DLD1 (cell line): ENCODE results near the gene CALML4.
"Not testable (repeated sequence)": the region's sequence is repeated elsewhere in the genome, so short reads cannot be mapped to it uniquely, and the experiment has no call there.

ENCODE experiments used
- in situ Hi-C: cut with HindIII; loops from 2 replicates; pipeline ENCODE4 v1.10.0; 2017; ENCODE audit warnings: low sequenced_read_pairs

Gene CALML4

DNA sequence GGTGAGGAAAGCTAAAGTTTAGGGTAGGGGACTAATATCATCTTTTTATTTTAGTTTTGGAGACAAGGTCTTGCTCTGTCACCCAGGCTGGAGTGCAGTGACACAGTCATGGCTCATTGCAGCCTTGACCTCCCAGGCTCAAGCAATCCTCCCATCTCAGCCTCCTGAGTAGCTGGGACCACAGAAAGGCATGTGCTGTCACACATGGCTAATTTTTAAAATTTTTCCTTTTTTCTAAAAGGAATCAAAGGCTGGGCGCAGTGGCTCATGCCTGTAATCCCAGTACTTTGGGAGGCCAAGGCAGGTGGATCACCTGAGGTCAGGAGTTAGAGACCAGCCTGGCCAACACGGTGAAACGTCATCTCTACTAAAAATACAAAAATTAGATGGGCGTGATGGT lies 20.3 kb upstream of the CALML4 start:
- in situ Hi-C loops = not testable (repeated sequence)

DNA sequence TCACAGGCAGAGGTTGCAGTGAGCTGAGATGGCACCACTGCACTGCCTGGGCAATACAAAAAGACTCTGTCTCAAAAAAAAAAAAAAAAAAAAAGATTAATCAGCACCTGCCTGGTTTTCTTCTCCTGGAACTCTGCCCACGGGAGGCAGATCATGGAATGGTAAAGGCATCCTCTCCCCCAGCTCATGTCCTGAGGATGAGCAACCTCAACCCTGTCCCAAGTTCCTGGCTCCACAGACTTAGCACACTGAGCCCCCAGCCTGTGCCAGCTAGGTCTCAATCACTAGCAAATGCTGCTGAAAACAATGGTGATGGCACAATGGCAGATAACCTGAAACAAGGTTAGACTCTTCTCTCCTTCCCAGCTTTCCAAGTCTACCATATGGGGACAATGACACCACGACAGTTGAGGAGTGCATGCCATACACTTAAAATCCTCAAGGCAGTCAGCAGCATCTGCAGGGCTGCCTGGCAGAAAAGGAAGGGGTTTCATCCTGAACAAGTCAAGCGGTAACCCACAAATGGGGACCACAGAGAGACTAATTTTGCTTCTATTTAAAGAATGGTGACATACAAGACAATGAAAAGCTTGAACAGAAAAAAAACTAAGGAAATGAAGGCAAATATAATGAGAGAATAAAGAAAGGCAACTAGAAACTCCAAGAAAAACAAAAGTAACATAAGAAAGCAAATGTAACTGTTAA lies 19.6 kb upstream of the CALML4 start:
- in situ Hi-C loops = no loop called here

GRCh38 chr15:68224108-68224507 lies 19.0 kb upstream of the CALML4 start:
- in situ Hi-C loops = no loop called here

- in situ Hi-C loops = no loop called here
These were observed 18.0 kb upstream of the CALML4 start for GRCh38 chr15:68223171-68223570.

DNA sequence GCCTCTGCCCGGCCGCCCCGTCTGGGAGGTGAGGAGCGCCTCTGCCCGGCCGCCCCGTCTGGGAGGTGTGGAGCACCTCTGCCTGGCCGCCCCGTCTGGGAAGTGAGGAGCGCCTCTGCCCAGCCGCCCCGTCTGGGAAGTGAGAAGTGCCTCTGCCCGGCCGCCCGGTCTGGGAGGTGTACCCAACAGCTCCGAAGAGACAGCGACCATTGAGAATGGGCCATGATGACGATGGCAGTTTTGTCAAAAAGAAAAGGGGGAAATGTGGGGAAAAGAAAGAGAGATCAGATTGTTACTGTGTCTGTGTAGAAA lies 17.3 kb upstream of the CALML4 start:
- in situ Hi-C loops = not testable (repeated sequence)

- in situ Hi-C loops = not testable (repeated sequence)
These were observed 16.6 kb upstream of the CALML4 start for GRCh38 chr15:68221530-68222431.

- in situ Hi-C loops = no loop called here
These were observed 15.8 kb upstream of the CALML4 start for GRCh38 chr15:68220967-68221366.

DNA sequence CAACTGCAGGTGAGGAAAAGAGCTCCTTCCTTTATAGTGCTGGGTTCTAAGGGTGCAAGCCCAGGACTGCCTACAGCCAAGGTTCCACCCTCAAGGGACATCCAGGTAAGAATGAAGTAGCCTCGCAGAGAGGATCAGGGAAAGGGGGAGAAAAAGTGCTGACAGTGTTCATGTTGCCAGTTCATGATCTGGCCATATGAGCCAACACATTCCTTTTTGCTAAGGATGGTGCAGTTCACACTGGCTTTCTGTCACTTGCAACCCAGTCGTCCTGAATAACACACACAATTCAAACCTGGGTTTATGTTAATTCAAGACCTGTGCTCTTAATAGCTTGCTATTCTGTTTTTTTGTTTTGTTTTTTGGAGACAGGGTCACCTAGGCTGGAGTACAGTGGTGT lies 15.4 kb upstream of the CALML4 start:
- in situ Hi-C loops = no loop called here

DNA sequence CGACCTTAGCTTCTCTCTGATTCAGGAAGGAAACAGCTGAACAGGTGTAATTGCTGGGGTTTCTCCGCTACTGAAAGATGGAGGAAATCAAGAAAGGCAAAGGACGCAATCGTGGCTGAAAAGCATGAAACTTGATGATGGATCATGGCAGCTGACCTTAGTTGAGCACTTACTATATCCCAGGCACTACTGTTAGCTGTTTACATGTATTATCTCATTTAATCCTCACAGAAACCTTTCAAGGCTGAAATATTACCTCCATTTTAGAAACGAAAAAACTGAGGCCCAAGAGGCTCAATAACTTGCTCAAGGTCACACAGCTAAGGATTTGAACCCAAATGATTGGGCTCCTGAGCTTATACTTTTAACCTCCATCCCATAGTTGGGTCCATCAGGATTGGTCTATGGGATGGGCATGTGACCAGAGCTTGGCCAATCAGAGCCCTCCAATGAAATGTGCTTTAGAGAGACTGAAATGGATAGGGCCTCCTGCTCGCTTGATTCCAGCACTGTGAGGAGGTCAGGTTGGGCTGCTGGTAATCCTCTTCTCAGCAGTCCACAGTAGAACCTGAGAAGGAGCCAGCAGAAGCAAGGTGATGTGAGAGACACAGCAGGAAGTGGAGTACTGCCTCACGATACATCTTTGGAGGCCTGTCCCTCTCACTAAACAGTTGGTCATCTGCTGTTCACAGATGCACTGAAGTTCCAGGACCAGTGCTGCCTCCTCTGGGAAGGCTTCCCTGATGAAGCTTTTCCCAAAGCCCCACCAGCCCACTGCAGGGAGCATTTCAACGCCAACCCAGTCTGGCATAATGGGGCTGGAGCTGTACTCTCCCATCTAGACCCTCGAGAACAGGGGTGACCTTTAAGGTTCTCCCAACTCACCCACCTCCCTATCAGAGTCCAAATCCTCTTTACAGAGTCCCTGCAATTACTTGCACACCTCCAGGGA lies 14.0 kb upstream of the CALML4 start:
- in situ Hi-C loops = no loop called here

DNA sequence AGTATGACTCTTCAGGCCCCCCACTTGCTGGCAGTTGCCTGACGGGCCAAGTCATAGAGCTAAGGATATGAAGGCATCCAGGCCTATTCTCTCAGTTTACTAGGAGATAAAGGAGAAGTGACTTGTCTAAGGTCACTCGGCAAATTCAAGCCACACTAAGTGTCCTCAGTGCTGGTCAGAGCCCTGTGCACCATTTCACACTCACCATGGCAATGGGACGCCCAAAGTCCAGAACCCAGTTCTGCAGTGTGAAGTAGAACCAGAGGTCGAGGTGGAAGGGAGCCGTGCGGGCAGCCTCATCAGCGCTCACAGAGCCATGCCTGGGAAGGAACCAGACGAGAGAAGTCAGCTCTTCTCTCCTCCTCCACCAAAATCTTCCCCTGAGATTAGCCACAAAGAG lies 13.2 kb upstream of the CALML4 start:
- in situ Hi-C loops = no loop called here

DNA sequence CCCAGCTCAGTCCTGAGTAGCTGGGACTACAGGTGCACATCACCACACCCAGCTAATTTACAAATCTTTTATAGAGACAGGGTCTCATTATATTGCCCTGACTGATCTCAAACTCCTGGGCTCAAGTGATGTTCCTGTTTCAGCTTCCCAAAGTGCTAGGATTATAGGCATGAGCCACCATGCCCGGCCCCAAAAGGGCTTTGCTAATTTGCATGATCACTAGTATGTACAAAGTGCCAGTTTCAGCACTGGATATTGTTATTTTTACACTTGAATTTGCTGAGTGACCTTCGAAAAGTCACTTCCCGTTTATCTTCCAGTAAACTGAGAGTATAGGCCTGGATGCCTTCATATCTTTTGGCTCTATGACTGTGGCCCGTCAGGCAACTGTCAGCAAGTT lies 12.2 kb upstream of the CALML4 start:
- in situ Hi-C loops = no loop called here

- in situ Hi-C loops = no loop called here
These were observed 9.7 kb upstream of the CALML4 start for GRCh38 chr15:68214838-68215254.

DNA sequence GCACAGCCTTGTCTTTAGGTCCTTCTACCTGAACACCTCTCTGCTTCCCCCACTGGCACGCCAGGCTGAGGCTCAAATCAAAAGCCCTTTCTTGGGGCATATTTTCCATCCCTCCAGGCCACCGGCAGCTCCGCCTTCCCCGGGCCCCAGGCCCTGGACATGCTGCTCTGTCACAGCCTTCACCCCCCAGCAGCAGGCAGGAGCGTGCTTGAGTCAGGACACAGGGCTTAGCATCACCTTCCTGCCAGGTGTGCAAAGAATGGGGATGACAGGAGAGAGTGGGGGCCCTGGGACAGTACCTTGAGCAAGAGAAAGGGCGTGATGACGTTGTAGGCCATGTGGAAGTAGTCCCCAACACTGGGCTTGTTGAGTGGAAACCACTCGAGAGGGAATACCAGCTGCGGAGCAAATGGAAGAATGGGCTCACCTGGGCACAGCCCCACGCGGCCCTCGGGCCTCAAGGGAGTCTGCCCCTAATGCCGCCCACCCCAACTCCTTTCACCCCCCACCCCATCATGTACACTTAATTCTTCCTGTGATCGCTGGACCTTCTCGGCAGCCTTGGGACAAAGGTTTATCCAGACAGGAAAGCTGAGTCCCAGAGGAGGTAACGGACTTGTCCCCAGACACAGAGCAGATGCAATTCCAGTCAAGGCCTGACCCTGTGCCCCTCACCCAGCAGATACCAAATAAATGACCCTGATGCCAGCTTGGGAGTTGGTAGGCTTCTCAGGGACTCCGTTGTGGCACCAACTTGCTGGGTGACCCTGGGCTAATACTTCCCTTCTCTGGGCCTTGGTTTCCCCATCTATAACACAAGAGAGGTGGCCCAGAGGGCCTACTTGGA lies 9.1 kb upstream of the CALML4 start:
- in situ Hi-C loops = no loop called here

- in situ Hi-C loops = not testable (repeated sequence)
These were observed 8.3 kb upstream of the CALML4 start for GRCh38 chr15:68213491-68213845.

- in situ Hi-C loops = no loop called here
These were observed 6.7 kb upstream of the CALML4 start for GRCh38 chr15:68211656-68212320.

DNA sequence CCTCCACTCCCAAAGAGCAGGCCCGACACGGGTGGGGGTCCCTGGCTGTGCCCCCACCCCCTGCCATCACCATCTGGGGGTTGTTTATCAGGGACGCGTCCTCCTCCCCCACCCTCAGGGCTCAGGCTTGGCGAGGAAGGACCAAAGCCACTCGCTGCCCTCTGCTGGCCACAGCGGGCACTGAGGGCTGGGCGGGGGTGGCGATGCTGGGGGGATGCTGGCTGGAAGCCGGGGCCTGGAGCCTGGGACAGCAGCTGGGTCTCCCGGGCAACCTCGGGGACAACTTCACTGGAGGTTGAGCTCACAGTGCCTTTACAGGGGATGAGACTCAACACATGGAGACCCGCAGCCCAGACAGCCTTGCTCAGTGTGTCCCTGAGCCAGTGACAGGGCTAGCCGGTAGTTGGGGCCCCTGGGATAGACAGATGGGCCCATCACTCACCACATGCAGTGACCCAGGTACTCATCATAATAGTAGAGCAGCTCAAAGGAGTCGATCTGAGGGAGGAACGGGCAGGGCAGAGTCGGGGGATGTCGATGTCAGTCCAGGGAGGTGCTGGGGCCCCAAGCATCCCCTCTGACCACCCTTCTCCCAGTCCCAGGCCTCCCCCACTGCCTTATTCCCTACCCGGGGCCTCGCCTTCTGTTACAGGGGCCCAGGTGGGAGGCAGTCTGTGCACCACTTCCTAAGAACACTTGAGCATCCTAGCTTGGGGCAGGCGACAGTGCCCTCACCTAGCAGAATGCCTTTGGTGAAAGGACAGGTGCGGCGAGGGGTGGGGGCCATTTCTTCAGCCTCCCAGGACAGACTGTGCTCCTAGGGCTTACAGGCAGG lies 5.9 kb upstream of the CALML4 start:
- in situ Hi-C loops = no loop called here

- in situ Hi-C loops = no loop called here
These were observed 5.3 kb upstream of the CALML4 start for GRCh38 chr15:68210409-68210756.

GRCh38 chr15:68209735-68210408 lies 4.7 kb upstream of the CALML4 start:
- in situ Hi-C loops = no loop called here

DNA sequence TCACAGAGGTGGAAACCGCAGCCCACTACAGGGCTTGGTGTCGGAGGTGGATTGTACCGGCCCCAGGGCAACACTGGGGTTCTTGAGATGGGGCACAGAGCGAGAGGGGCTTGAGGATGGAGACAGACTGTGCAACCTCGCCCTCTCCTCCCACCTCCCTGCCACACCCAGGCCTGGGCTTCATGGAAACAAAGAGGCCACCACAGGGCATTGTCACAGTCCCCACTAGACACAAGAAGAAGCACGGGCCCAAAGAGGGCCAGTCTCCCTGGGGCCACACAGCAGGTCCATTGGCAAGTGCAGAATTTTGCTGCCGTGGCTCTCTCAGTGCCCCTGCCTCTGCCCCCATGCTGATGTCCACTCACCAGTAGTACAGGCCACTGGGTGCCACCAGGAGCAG lies 4.1 kb upstream of the CALML4 start:
- in situ Hi-C loops = no loop called here
